RWPE2 (cell line): ENCODE data around the gene DNAJB5.

Source experiments
- ATAC-seq: fragments of 200-7000 bp; cut with Tn5 transposase; 3 replicates; pipeline ENCODE4 v1.9.1; 2021; ENCODE audit warnings: low read depth
- DNase-seq: peaks from one replicate; pipeline ENCODE4 v3.0.0-alpha.2; 2020; ENCODE audit warnings: low spot score
- H3K27ac ChIP-seq: fragments of 450-650 bp; 2 replicates; pipeline ENCODE4 v1.5.1; 2017; ENCODE audit warnings: mild to moderate bottlenecking; ENCODE audit not compliant: poor library complexity, severe bottlenecking
- H3K27me3 ChIP-seq: fragments of 250-450 bp; sonication (Bioruptor Pico); 2 replicates; pipeline ENCODE4 v1.5.1; 2021; ENCODE audit warnings: mild to moderate bottlenecking, moderate library complexity; ENCODE audit not compliant: insufficient read depth, poor library complexity, severe bottlenecking
- H3K36me3 ChIP-seq: fragments of 250-450 bp; sonication (Bioruptor Pico); 2 replicates; pipeline ENCODE4 v1.5.1; 2020; ENCODE audit warnings: low read depth, mild to moderate bottlenecking, moderate library complexity
- H3K4me1 ChIP-seq: fragments of 250-450 bp; sonication (Bioruptor Pico); 2 replicates; pipeline ENCODE4 v1.5.1; 2021; ENCODE audit warnings: mild to moderate bottlenecking, moderate library complexity; ENCODE audit not compliant: insufficient read depth, poor library complexity, severe bottlenecking
- H3K4me3 ChIP-seq: fragments of 250-450 bp; sonication (Bioruptor Pico); 2 replicates; pipeline ENCODE4 v1.5.1; 2021; ENCODE audit warnings: mild to moderate bottlenecking, moderate library complexity; ENCODE audit not compliant: severe bottlenecking
- H3K9me3 ChIP-seq: fragments of 250-450 bp; sonication (Bioruptor Pico); 2 replicates; pipeline ENCODE4 v1.5.1; 2021; ENCODE audit warnings: mild to moderate bottlenecking, moderate library complexity; ENCODE audit not compliant: severe bottlenecking
- TF ChIP-seq, protein P1 (sequence below): fragments of 450-650 bp; IDR thresholded peaks from one replicate; pipeline ENCODE4 v1.5.1; 2017; ENCODE audit warnings: mild to moderate bottlenecking, moderate library complexity; ENCODE audit not compliant: poor library complexity, severe bottlenecking

DNAJB5 gene

DNA sequence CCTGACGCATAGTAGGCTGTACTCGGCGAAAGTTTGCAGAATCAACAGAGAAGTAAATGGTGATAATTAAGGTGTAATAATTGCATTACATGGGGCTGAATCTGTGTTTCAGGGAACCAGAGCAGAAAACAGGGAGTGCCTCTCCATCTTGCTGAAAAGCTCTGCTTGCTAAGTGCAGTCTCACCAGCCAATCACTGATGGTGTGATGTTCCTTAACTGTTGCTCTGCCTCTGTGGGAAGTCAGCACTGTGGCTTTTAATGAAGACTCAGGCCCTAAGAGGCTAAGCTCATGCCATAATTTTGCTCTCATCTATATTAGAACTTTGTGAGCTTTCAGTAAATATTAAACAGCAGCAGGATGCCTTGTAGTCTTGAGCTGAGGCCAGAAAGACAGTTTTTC, 27.0 kb upstream of the DNAJB5 start:
- Histone ChIP-seq H3K4me1 (no peaks in the 10 kb centered on the region), H3K4me3 (no peak overlapping the region), H3K27me3 (peaks cover 41% of the 10 kb centered on the region), H3K36me3 (no peaks in the 10 kb centered on the region), H3K27ac (no peak overlapping the region), H3K9me3 (no peaks in the 10 kb centered on the region)
- ATAC-seq (no peak), DNase-seq (no peak)
- TF ChIP-seq, protein P1, sequence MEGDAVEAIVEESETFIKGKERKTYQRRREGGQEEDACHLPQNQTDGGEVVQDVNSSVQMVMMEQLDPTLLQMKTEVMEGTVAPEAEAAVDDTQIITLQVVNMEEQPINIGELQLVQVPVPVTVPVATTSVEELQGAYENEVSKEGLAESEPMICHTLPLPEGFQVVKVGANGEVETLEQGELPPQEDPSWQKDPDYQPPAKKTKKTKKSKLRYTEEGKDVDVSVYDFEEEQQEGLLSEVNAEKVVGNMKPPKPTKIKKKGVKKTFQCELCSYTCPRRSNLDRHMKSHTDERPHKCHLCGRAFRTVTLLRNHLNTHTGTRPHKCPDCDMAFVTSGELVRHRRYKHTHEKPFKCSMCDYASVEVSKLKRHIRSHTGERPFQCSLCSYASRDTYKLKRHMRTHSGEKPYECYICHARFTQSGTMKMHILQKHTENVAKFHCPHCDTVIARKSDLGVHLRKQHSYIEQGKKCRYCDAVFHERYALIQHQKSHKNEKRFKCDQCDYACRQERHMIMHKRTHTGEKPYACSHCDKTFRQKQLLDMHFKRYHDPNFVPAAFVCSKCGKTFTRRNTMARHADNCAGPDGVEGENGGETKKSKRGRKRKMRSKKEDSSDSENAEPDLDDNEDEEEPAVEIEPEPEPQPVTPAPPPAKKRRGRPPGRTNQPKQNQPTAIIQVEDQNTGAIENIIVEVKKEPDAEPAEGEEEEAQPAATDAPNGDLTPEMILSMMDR: no peak

DNA sequence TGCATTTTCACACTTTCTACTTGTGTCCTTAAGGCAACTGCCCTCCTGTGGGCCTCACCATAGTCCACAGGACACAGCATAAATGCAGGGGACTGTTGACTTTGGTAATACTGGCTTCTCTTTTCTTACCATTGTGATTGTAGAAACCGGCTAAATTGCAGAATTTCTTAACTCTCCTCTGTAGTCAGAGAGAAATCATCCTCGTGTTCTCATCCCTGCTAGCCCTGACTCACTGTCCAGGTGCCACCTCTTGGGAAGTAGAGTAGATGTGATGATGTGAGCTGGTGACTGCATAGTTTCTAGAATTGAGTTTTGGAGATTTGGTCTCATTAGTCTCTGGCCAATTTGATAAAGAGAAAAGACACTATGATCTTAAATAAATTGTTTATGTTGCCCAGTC, 26.0 kb upstream of the DNAJB5 start:
- Histone ChIP-seq H3K27me3 (peaks cover 46% of the 10 kb centered on the region), H3K36me3 (no peaks in the 10 kb centered on the region), H3K4me3 (no peak overlapping the region), H3K27ac (no peak overlapping the region), H3K9me3 (no peaks in the 10 kb centered on the region), H3K4me1 (no peaks in the 10 kb centered on the region)
- DNase-seq (no peak), ATAC-seq (no peak)
- TF ChIP-seq, protein P1: no peak

DNA sequence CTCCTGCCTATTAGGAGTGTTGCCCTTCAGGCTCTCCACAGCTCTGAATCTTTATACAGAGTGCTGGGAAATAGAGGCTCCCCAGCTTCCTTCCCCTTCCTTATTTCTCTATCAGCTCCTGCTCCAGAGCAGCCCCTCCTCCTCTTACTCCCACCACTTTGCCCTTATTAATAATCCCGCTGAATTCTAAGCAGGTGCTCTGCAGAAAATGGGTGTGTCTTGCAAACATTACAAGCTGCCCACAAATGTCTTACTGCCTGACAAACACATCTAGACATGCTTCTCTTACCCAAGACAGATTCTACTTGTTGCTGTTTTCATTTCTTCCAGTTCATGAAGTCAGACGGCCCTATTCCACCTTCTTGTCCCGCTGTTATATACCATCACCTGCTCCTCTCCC, 25.1 kb upstream of the DNAJB5 start:
- H3K27me3 ChIP-seq: peaks cover 39% of the 10 kb centered on the region
- no peak for DNase-seq
- no peaks in the 10 kb centered on the region for H3K9me3 ChIP-seq
- H3K27ac ChIP-seq: no peak overlapping the region
- H3K4me1 ChIP-seq: no peaks in the 10 kb centered on the region
- 0 out of 3 replicates have a peak, but pooled peaks have one; percentile 13 for ATAC-seq
- no peaks in the 10 kb centered on the region for H3K36me3 ChIP-seq
- TF ChIP-seq, protein P1: no peak
- no peak overlapping the region for H3K4me3 ChIP-seq

DNA sequence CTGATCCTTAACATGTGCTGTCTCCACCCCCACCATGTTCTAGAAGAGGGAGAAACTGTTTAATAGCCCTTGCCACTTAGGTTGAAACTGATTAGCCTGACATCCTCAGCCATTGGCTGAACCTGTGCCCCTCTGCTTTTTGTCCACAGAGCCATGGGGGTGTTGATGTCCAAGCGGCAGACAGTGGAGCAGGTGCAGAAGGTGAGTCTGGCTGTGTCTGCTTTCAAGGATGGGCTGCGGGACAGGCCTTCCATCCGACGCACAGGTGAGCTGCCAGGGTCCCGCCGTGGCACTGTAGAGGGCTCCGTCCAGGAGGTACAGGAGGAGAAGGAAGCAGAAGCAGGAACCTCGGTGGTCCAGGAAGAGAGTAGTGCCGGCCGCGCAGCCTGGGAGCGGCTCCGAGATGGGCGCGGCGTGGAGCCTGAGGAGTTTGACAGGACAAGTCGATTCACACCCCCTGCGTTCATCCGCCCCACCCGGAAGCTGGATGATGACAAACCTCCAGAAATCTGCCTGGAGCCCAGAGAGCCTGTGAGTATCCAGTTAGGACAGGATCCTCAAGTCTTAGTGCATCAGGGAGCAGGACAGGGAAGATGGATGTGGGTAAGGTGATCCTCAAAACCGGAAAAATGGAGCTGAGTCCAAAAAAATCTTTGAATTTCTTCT, 18.3 kb upstream of the DNAJB5 start:
- ATAC-seq (no peak), DNase-seq (no peak)
- Histone ChIP-seq H3K4me1 (no peaks in the 10 kb centered on the region), H3K4me3 (no peak overlapping the region), H3K27me3 (peaks cover 21% of the 10 kb centered on the region), H3K36me3 (no peaks in the 10 kb centered on the region), H3K27ac (no peak overlapping the region), H3K9me3 (no peaks in the 10 kb centered on the region)
- TF ChIP-seq, protein P1: no peak

DNA sequence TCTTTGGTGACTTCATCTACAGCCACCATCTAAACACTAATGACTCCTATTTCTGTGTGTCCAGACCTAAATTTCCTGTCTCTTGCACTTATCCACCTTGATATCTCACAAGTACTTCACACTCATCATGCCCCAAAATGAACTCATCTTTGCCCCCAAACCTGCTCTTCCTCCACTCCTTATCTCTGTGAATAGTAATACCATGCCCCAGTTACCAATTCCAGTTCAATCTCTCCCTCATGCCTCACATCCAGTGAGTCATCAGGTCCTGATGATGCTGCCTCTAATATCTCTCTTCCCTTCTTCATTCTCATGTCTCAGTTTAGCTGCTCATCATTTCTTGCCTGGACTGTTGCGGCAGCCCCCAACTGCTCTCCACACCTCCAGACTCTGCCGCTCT, 14.9 kb upstream of the DNAJB5 start:
- Histone ChIP-seq H3K4me3 (no peak overlapping the region), H3K4me1 (no peaks in the 10 kb centered on the region), H3K36me3 (no peaks in the 10 kb centered on the region), H3K27ac (no peak overlapping the region), H3K9me3 (no peaks in the 10 kb centered on the region), H3K27me3 (no peaks in the 10 kb centered on the region)
- TF ChIP-seq, protein P1: no peak
- ATAC-seq (no peak), DNase-seq (no peak)
